Measurements from ENCODE around the gene PTPRE.

DNA sequence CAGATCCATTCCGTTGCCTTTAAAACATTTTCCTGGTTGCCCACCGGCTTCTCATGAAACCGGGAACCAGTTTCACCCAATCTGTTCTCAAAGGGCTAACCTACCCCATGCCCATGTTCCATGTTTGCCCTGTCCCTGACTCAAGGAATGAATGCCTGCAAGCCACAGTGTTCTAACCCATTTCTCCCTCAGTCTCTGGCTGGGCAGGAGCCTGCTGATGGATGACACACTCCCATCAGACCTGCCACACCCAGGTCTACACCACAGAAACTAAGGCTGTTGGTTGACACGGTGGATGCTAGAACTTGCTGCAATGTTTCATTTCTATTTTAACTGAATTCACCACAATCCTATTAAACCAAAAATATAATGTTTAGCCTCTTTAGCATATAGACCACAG, 29.8 kb upstream of the PTPRE start:
- TF ChIP-seq, protein P1, sequence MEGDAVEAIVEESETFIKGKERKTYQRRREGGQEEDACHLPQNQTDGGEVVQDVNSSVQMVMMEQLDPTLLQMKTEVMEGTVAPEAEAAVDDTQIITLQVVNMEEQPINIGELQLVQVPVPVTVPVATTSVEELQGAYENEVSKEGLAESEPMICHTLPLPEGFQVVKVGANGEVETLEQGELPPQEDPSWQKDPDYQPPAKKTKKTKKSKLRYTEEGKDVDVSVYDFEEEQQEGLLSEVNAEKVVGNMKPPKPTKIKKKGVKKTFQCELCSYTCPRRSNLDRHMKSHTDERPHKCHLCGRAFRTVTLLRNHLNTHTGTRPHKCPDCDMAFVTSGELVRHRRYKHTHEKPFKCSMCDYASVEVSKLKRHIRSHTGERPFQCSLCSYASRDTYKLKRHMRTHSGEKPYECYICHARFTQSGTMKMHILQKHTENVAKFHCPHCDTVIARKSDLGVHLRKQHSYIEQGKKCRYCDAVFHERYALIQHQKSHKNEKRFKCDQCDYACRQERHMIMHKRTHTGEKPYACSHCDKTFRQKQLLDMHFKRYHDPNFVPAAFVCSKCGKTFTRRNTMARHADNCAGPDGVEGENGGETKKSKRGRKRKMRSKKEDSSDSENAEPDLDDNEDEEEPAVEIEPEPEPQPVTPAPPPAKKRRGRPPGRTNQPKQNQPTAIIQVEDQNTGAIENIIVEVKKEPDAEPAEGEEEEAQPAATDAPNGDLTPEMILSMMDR (IDR thresholded peaks at IDR 0.05), result no peak
- no peak for TF ChIP-seq POLR2A (IDR thresholded peaks at IDR 0.05)
